Vagina (tissue), 2 donors: ENCODE results near the gene JPH3.

Experiments used
- CTCF ChIP-seq, 3 experiments: fragments of 450-650 bp in 2 of 3; fragments of 200-600 bp in 1 of 3; sonication (generic) in 1 of 3; IDR thresholded peaks; one replicate each; pipeline ENCODE4 v1.5.1; 2017 to 2019; ENCODE audit warnings: antibody characterized with exemption in 3 of 3, mild to moderate bottlenecking in 2 of 3, moderate library complexity in 2 of 3
- POLR2A ChIP-seq, 2 donors: fragments of 450-650 bp; IDR thresholded peaks; one replicate each; pipeline ENCODE4 v1.6.1; 2017; ENCODE audit warnings: antibody characterized with exemption in 2 of 2, mild to moderate bottlenecking in 2 of 2, moderate library complexity in 2 of 2

GRCh38 chr16:87622756-87623319 is 20.5 kb downstream of the JPH3 start:
- TF ChIP-seq POLR2A (IDR thresholded peaks at IDR 0.05) (no peak), CTCF (IDR thresholded peaks at IDR 0.05) (no peak)
